Activated CD8-positive, alpha-beta memory T cell treated with anti-CD3 and anti-CD28 coated beads for 24 hours (primary cell): Measurements from ENCODE around the gene EGLN1.
A peak's percentile ranks its signal among the peaks of the same experiment; 100 is the strongest.

ENCODE experiments used
- DNase-seq: peaks from one replicate; pipeline ENCODE4 v3.0.0-alpha.2; 2020

The EGLN1 gene

GRCh38 chr1:231420959-231421545 lies 1.0 kb downstream of the EGLN1 start:
- peak; percentile 81 for DNase-seq

GRCh38 chr1:231420299-231420958 lies 1.7 kb downstream of the EGLN1 start:
- DNase-seq, result no peak

- DNase-seq, result no peak
These were observed 2.3 kb downstream of the EGLN1 start for GRCh38 chr1:231419738-231420298.

GRCh38 chr1:231419147-231419546 lies 2.9 kb downstream of the EGLN1 start:
- DNase-seq, result no peak

- no peak for DNase-seq
These were observed 3.4 kb downstream of the EGLN1 start for GRCh38 chr1:231418741-231419107.

- no peak for DNase-seq
These were observed 3.9 kb downstream of the EGLN1 start for GRCh38 chr1:231418101-231418740.

- no peak for DNase-seq
These were observed 4.6 kb downstream of the EGLN1 start for GRCh38 chr1:231417513-231417912.

GRCh38 chr1:231416901-231417300 lies 5.2 kb downstream of the EGLN1 start:
- DNase-seq, result no peak

GRCh38 chr1:231415018-231415583 lies 7.0 kb downstream of the EGLN1 start:
- DNase-seq, result no peak

GRCh38 chr1:231414260-231415016 lies 7.6 kb downstream of the EGLN1 start:
- DNase-seq, result no peak

- no peak for DNase-seq
These were observed 8.4 kb downstream of the EGLN1 start for GRCh38 chr1:231413749-231414082.

GRCh38 chr1:231411036-231411531 lies 11.0 kb downstream of the EGLN1 start:
- DNase-seq, result no peak

GRCh38 chr1:231410036-231410612 lies 12.0 kb downstream of the EGLN1 start:
- DNase-seq, result no peak

GRCh38 chr1:231408528-231409094 lies 13.5 kb downstream of the EGLN1 start:
- no peak for DNase-seq

- DNase-seq, result no peak
These were observed 14.3 kb downstream of the EGLN1 start for GRCh38 chr1:231407547-231408396.

GRCh38 chr1:231407049-231407448 lies 15.0 kb downstream of the EGLN1 start:
- DNase-seq, result no peak

- no peak for DNase-seq
These were observed 17.8 kb downstream of the EGLN1 start for GRCh38 chr1:231404318-231404717.

- no peak for DNase-seq
These were observed 20.6 kb downstream of the EGLN1 start for GRCh38 chr1:231401478-231401877.

- DNase-seq, result no peak
These were observed 24.0 kb downstream of the EGLN1 start for GRCh38 chr1:231397886-231398671.

- DNase-seq, result no peak
These were observed 25.4 kb downstream of the EGLN1 start for GRCh38 chr1:231396643-231397042.
